Breast epithelium (tissue), 3 donors: ENCODE results near the gene PDE1C.

Experiments used
- CTCF ChIP-seq, 3 donors: fragments of 450-650 bp; IDR thresholded peaks; one replicate each; pipeline ENCODE4 v1.5.1; 2016 to 2017; ENCODE audit warnings: antibody characterized with exemption in 3 of 3, mild to moderate bottlenecking in 3 of 3, moderate library complexity in 3 of 3
- POLR2A ChIP-seq: fragments of 450-650 bp; IDR thresholded peaks from one replicate; pipeline ENCODE4 v1.6.1; 2016; ENCODE audit warnings: antibody characterized with exemption, mild to moderate bottlenecking, moderate library complexity
- POLR2AphosphoS5 ChIP-seq, 3 donors: sonication (generic); formaldehyde crosslinking; IDR thresholded peaks; one replicate each; pipeline ENCODE4 v1.6.1; 2017; ENCODE audit warnings: antibody characterized with exemption in 3 of 3

- TF ChIP-seq CTCF (IDR thresholded peaks at IDR 0.05) = no peak
- TF ChIP-seq POLR2AphosphoS5 (IDR thresholded peaks at IDR 0.05) = no peak
- TF ChIP-seq POLR2A = no peak
These were observed 209.3 kb downstream of the PDE1C start for GRCh38 chr7:31860925-31861324.
